ENCODE measurements around the gene TMEM52B. TPM values are rescaled to one million over a fixed set of nuclear protein-coding genes. Genes with fewer than 3 reads are reported as not detected.

The TMEM52B gene
- total and polyA plus RNA-seq, 9 of the 15 experiments (the other 6 are each of a cell fraction or from before 2014, with no cell fraction given): not detected

DNA sequence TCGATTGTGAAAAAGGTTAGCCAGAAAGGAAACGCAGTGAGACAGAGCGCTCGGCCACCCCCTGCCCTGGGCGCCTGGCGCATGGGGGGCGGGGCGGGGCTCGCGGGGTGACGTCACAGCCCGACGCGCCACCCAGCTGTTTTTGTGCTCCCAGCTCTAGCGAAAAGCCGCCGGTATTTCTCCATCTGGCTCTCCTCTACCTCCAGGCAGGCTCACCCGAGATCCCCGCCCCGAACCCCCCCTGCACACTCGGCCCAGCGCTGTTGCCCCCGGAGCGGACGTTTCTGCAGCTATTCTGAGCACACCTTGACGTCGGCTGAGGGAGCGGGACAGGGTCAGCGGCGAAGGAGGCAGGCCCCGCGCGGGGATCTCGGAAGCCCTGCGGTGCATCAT is 33.9 kb downstream of the TMEM52B start, which contains the start of gene GABARAPL1 (continued):
- TF ChIP-seq POLR2AphosphoS5 (IDR thresholded peaks at IDR 0.05; ENCODE audit: control insufficient read depth, insufficient read depth, low read depth, low read length): 0 out of 2 replicates have a peak, but pooled peaks have one; percentile 2
- TF ChIP-seq DACH1 (IDR thresholded peaks at IDR 0.05; ENCODE audit: partially characterized antibody): peak; percentile 53
- peak; percentile 2 for TF ChIP-seq TAF1 (IDR thresholded peaks at IDR 0.05; ENCODE audit: control insufficient read depth, extremely low read depth, insufficient read depth, low read length, severe bottlenecking)
- TF ChIP-seq CREM (IDR thresholded peaks at IDR 0.05; ENCODE audit: low read depth): peak; percentile 90
- TF ChIP-seq SAP30 (IDR thresholded peaks at IDR 0.05; ENCODE audit: borderline replicate concordance, insufficient read depth, low read depth, low read length, poor library complexity, severe bottlenecking): peak; percentile 6
- peak; percentile 30; the same call in 1 of the 2 replicates for TF ChIP-seq PHF8 (IDR thresholded peaks at IDR 0.05; ENCODE audit: borderline replicate concordance, low read length)
- peak; percentile 54 for TF ChIP-seq CREB1 (IDR thresholded peaks at IDR 0.05)
- peak; percentile 78 for TF ChIP-seq CREB1 (CRISPR knock-in tag; IDR thresholded peaks at IDR 0.05)
- 0 out of 2 replicates have a peak, but pooled peaks have one; percentile 3 for TF ChIP-seq MYC (IDR thresholded peaks at IDR 0.05; ENCODE audit: low read depth, low read length)
- no peak for TF ChIP-seq MYC (CRISPR knock-in tag; IDR thresholded peaks at IDR 0.05; ENCODE audit: borderline replicate concordance, low read depth)
- peak; percentile 19; the same call in 1 of the 2 replicates for TF ChIP-seq TAF7 (tag; IDR thresholded peaks at IDR 0.05)
- TF ChIP-seq PRDM10 (IDR thresholded peaks at IDR 0.05; ENCODE audit: partially characterized antibody): peak; percentile 96
- TF ChIP-seq ZFX (CRISPR knock-in tag; IDR thresholded peaks at IDR 0.05): peak; percentile 21; the same call in 1 of the 2 replicates
- TF ChIP-seq SNIP1 (IDR thresholded peaks at IDR 0.05; ENCODE audit: low read depth): no peak
- peak; percentile 14; the same call in 1 of the 2 replicates for TF ChIP-seq ATF7 (IDR thresholded peaks at IDR 0.05)
- no peak for TF ChIP-seq EWSR1 (IDR thresholded peaks at IDR 0.05; ENCODE audit: borderline replicate concordance, low read depth, partially characterized antibody)
- TF ChIP-seq HDAC1 (IDR thresholded peaks at IDR 0.05): peak in 1 of 2 experiments; percentile 36; a peak in 2 of 4 replicates
- no peak for TF ChIP-seq POU5F1 (IDR thresholded peaks at IDR 0.05; ENCODE audit: borderline replicate concordance, low read depth, low read length, partially characterized antibody)
- TF ChIP-seq TAF9B (IDR thresholded peaks at IDR 0.05; ENCODE audit: partially characterized antibody): peak; percentile 17
- no peak for TF ChIP-seq TCF7 (IDR thresholded peaks at IDR 0.05; ENCODE audit: borderline replicate concordance)
- TF ChIP-seq, protein P1, sequence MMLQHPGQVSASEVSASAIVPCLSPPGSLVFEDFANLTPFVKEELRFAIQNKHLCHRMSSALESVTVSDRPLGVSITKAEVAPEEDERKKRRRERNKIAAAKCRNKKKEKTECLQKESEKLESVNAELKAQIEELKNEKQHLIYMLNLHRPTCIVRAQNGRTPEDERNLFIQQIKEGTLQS (IDR thresholded peaks at IDR 0.05): peak; percentile 84
- TF ChIP-seq, protein P1 (CRISPR knock-in tag; conservative IDR thresholded peaks at IDR 0.05): no peak
- TF ChIP-seq, protein P2, sequence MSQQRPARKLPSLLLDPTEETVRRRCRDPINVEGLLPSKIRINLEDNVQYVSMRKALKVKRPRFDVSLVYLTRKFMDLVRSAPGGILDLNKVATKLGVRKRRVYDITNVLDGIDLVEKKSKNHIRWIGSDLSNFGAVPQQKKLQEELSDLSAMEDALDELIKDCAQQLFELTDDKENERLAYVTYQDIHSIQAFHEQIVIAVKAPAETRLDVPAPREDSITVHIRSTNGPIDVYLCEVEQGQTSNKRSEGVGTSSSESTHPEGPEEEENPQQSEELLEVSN (IDR thresholded peaks at IDR 0.05; ENCODE audit: borderline replicate concordance in 1 of 2, extremely low read depth in 1 of 2, insufficient read depth in 1 of 2, insufficient read length in 1 of 2, low read depth in 1 of 2, low read length in 1 of 2, poor library complexity in 1 of 2, severe bottlenecking in 1 of 2): peak in 1 of 2 experiments; percentile 20

Data from K562 (cell line).